ENCODE data around the gene VIPR2.
"Not testable (repeated sequence)": the region's sequence is repeated elsewhere in the genome, so short reads cannot be mapped to it uniquely, and the experiment has no call there.

The VIPR2 gene

GRCh38 chr7:159004411-159004810 lies 140.3 kb downstream of the VIPR2 start:
- no peak for DNase-seq

DNA sequence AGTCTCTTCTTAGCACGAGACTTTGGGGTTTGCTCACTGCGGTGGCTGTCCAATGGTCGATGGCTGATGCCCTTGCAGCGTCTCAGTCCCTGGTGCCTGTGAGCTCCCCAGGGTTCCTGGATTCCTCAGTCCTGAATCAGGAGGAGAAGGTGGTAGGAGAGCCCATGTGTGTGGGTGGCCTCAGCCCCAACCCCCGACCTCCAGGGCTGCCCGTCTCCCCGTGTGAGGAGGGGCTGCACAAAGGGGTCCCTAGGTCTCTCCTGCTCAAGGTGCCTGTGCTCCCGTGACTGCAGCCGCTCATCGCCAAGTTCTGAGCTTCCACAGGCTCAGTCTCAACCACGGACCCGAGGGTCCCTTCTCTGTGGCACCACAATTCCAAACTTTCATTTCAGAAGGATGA lies 142.9 kb downstream of the VIPR2 start:
- no peak for DNase-seq

GRCh38 chr7:159000859-159001435 lies 143.7 kb downstream of the VIPR2 start:
- no peak for DNase-seq

- DNase-seq, result no peak
Observed at GRCh38 chr7:159000070-159000469, 144.6 kb downstream of the VIPR2 start.

DNA sequence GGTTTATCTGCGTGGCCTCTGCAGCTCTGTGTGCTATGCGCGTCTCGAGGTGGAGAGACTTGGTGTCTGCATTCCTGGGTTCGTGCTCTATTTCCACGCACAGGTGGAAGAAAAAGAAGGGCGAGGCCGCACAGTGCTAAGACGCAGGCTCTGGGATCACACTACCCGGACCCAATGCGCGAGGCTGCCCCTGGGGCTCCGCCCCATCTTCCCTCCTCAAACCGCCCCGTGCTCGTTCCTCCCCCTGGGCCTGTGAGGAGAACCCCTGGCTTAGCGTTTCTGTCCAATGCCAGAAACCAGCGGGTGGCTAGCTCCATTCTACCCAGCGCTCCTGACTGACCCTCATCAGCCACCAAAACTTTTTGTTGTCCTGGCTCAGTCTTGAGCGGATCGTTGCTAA lies 145.2 kb downstream of the VIPR2 start:
- DNase-seq, result no peak

DNA sequence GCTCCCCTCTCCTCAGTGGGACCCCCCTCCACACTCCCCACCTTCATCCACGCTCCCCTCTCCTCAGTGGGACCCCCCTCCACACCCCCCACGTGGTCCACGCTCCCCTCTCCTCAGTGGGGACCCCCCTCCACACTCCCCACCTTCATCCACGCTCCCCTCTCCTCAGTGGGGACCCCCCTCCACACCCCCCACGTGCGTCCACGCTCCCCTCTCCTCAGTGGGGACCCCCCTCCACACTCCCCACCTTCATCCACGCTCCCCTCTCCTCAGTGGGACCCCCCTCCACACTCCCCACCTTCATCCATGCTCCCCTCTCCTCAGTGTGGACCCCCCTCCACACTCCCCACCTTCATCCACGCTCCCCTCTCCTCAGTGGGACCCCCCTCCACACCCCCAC lies 146.4 kb downstream of the VIPR2 start:
- not testable (repeated sequence) for DNase-seq

GRCh38 chr7:158997471-158997870 lies 147.2 kb downstream of the VIPR2 start:
- DNase-seq, result no peak

GRCh38 chr7:158997110-158997453 lies 147.6 kb downstream of the VIPR2 start:
- DNase-seq, result no peak

GRCh38 chr7:158996214-158997109 lies 148.2 kb downstream of the VIPR2 start:
- DNase-seq, result no peak

- no peak for DNase-seq
Observed at GRCh38 chr7:158995514-158995913, 149.2 kb downstream of the VIPR2 start.

DNA sequence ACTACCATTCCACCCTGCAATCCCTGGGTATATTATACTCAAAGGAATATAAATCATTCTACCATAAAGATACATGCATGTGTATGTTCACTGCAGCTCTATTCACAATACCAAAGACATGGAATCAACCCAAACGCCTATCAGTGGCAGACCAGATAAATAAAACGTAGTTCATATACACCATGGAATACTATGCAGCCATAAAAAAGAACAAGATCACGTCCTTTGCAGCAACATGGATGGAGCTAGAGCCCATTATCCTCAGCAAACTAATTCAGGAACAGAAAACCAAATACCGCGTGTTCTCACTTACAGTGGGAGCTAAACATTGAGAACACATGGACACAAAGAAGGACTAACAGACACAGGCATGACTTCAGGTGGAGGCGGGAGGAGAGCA lies 150.0 kb downstream of the VIPR2 start:
- no peak for DNase-seq

DNA sequence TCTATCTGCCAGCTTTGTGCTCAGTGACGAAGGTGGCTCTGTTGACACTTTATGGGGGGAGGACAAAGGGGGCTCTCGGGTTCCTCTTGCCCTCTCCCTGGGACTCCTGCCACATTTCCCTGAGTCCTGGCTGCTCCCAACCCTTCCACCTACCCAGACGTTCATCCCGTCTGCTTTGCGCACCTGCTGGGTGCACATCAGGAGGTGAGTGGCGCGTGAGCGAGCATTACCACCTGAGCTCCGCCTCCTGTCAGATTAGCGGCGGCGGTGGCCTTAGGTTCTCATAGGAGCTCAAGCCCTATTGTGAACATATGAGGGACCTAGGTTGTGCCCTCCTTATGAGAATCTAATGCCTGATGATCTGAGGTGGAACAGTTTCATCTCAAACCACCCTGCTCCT lies 151.1 kb downstream of the VIPR2 start:
- DNase-seq, result no peak

DNA sequence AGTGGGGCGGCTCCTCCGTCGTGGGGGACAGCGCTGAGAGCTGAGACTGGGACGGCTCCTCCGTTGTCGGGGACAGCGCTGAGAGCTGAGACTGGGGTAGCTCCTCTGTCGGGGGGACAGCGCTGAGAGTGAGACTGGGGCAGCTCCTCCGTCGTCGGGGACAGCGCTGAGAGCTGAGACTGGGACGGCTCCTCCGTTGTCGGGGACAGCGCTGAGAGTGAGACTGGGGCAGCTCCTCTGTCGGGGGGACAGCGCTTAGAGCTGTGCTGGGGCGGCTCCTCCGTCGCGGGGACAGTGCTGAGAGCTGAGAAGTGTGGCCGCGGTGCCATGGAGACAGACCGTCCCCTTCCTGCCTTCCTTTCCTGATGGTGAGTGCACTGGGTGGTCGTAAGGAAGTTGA lies 151.9 kb downstream of the VIPR2 start:
- DNase-seq, result no peak

DNA sequence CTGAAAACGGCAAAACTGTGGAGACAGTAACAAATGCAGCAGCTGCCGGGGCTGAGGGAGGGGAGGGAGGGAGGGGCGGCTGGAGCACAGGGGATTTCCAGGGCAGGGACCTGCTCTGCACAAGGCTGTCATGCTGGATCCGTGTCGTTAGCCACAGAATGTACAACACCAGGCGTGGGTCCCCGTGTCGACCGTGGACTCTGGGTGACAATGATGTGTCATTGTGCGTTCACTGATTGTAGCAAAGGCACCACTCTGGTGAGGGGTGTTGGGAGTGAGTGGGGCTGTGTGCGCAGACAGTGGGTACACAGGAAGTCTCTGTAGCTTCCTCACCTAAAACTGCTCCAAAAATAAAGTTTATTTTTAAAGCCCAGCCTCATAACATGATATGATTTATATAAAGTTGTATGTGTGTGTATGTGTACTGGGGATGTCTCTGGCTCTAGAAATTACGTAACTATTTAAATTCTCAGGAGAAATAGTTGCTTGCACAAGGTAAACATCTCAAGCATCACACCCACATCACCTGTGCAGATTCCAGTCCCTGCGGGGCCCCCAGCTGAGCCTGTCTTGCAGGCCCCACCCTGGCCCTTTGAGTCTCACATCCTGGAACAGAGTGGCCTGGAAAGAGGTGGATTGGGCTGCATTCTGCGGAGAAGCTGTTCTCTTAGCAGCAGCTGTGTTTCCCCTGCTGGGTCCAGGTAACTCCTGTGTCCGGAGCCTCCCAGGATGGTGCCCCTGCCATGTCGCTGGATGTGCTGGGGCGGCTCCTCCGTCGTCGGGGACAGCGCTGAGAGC lies 152.6 kb downstream of the VIPR2 start:
- no peak for DNase-seq

- no peak for DNase-seq
Observed at GRCh38 chr7:158988996-158989395, 155.7 kb downstream of the VIPR2 start.

DNA sequence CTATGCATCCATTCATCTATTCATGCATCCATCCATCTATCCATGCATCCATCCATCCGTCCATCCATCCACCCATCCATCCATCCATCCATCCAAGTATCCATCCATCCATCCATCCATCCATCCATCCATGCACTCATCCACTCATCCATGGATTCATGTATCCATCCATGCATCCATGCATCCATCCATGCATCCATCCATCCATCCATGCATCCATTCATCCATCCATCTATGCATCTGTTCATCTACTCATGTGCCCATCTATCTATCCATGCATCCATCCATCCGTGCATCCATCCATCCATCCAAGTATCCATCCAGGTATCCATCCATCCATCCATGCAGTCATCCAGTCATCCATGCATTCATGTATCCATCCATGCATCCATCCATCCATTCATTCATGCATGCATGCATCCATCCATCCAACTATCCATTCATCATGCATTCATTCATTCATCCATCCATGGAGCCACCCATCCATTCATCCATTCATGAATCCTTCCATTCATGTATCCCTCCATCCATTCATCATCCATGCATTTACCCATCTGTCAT lies 156.3 kb downstream of the VIPR2 start:
- no peak for DNase-seq

DNA sequence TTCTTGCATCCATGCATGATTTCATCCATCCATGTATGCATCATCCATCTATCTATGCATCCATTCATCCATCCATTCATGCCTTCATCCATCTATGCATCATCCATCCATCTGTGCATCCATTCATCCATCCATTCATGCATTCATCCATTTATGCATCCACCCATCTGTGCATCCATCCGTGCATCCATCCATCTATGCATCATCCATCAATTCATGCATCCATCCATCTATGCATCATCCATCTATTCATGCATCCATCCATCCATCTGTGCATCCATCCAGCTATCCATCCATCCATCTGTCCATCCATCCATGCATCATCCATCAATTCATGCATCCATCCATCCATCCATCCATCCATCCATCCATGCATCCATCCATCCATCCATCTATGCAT lies 157.0 kb downstream of the VIPR2 start:
- no peak for DNase-seq

- DNase-seq, result no peak
Observed at GRCh38 chr7:158985583-158985982, 159.1 kb downstream of the VIPR2 start.

DNA sequence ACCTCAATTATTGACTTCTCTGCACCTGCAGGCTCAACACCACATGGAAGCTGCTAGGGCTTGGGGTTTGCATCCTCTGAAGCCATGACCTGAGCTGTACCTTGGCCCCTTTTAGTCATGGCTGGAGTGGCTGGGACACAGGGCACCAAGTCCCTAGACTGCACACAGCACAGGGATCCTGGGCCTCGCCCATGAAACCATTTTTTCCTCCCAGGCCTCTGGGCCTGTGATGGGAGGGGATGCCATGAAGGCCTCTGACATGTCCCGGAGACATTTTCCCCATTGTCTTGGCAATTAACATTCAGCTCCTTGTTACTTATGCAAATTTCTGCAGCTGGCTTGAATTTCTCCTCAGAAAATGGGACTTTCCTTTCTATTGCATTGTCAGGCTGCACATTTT lies 160.7 kb downstream of the VIPR2 start:
- DNase-seq, result not testable (repeated sequence)

DNA sequence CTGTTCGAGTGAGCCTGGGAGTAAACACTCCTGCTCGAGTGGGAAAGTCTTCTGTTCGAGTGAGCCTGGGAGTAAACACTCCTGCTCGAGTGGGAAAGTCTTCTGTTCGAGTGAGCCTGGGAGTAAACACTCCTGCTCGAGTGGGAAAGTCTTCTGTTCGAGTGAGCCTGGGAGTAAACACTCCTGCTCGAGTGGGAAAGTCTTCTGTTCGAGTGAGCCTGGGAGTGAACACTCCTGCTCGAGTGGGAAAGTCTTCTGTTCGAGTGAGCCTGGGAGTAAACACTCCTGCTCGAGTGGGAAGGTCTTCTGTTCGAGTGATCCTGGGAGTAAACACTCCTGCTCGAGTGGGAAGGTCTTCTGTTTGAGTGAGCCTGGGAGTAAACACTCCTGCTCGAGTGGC lies 162.6 kb downstream of the VIPR2 start:
- DNase-seq, result not testable (repeated sequence)

DNA sequence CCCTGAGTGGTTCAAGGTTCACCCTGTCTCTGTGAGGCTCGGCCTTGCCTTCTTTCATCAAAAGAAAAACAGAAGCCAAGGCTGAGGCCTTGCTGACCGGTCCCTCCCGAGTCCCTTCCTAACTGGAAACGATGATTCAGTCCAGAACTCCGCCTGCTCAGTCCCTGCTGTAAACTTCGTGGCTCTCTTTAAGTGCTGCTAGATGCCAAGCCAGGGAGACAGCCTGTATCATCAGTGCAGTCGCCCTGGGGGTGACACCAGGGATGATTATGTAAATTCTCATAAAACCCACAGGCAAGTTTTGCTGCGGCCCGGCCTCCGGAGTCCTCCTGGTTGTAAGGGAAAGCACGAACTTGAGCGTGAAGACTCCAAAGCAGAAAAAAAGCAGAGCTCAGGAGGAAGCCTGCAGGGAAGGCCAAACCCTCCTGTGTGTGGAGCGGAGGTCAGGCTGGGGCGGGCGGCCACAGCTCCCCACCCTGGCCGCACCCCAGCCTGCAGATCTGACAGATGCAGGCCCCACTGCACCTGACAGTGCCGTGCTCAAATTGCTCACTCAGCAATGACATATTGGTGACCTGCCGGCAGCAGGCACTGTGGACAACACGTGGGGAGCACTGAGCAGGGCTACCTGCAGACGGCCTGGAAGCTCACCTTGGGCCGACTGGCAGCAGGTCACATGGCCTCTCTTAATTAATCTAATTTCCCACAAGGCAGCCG lies 164.9 kb downstream of the VIPR2 start:
- no peak for DNase-seq

- DNase-seq, result no peak
Observed at GRCh38 chr7:158979023-158979529, 165.6 kb downstream of the VIPR2 start.

All from cortex of kidney (tissue), 1 donor.